ENCODE results near the gene TK1. TPM values are rescaled to one million over a fixed set of nuclear protein-coding genes. Genes with fewer than 3 reads are reported as not detected.

The TK1 gene
- total RNA-seq, 4 donors from 2014 or later: 1.0 to 9.1 (median 7.0) TPM

- H3K27me3 ChIP-seq: no peaks in the 10 kb centered on the region
- DNase-seq (ENCODE audit: low spot score in 2 of 2): no peak
- TF ChIP-seq CTCF (IDR thresholded peaks at IDR 0.05) (no peak), POLR2AphosphoS5 (IDR thresholded peaks at IDR 0.05) (no peak), POLR2A (IDR thresholded peaks at IDR 0.05) (no peak), EP300 (IDR thresholded peaks at IDR 0.05) (no peak)
- no peak overlapping the region for H3K4me3 ChIP-seq
- WGBS: 88% methylated on average over 11 of the region's 16 CpGs
- no peak overlapping the region for H3K27ac ChIP-seq
- H3K4me1 ChIP-seq: peaks cover 41% of the 10 kb centered on the region
- H3K36me3 ChIP-seq: no peaks in the 10 kb centered on the region
- no peaks in the 10 kb centered on the region for H3K9me3 ChIP-seq
These were observed 21.9 kb downstream of the TK1 start for GRCh38 chr17:78164748-78165607.

DNA sequence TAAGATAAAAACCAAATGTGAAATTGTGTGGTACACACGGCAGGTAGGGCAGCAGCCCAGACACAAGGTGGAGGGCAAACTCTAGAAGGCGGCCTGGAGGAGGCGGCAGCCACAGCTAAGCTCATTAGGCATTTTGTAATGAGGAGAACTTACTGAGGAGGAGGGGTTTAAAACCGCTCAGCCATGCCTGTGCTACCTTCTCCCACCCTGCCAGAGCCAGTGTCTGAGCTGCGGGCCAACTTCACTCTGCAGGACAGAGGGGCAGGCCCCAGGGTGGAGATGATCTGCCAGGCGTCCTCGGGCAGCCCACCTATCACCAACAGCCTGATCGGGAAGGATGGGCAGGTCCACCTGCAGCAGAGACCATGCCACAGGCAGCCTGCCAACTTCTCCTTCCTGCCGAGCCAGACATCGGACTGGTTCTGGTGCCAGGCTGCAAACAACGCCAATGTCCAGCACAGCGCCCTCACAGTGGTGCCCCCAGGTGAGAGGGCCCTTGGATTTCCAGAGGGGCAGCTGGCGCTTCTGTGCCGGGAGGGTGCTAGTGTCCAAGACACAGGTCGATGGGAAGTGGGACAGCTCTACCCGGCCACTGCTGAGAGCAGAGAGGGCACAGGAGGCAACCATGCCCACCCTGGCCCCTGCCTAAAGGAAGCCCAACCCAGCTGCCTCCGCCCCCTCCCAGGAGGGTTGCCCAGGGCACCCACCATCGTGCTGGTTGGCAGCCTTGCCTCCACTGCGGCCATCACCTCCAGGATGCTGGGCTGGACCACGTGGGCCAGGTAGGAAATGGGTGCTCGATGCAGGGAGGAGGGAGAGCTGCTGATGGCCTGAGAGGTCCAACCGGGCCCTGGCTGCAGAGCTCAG, 22.7 kb downstream of the TK1 start:
- no peak for TF ChIP-seq CTCF (IDR thresholded peaks at IDR 0.05)
- no peak for TF ChIP-seq POLR2A (IDR thresholded peaks at IDR 0.05)
- no peak for TF ChIP-seq POLR2AphosphoS5 (IDR thresholded peaks at IDR 0.05)
- no peak for TF ChIP-seq EP300 (IDR thresholded peaks at IDR 0.05)

DNA sequence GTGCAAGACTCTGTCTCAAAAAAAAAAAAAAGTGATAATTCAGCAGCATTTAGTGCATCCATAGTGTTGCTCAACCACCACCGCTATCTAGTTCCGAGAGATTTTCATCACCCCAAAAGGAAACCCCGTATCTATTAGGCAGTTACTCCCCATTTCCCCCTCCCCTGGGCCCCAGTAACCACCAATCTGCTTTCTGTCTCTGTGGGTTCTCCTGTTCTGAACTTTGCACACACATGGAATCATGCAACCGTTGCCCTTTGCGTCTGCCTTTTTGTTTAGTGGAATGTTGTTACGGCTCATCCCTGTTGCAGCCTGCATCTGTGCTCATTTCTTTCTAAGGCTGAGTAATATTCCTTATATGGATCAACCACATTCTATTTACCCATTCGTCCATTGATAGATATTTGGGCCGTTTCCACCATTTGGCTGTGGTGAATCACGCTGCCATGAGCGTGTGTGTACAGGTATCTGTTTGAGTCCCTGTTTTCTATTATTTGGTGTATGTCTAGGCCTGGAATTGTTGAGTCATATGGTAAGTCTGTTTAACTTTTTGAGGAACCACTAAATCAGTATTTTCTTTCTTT, 27.2 kb downstream of the TK1 start:
- 39% methylated on average over 10 of the region's 10 CpGs for WGBS
- Histone ChIP-seq H3K4me3 (no peak overlapping the region), H3K27ac (peak overlapping the region; percentile 79), H3K4me1 (peaks cover 31% of the 10 kb centered on the region), H3K36me3 (no peaks in the 10 kb centered on the region), H3K9me3 (no peaks in the 10 kb centered on the region), H3K27me3 (no peaks in the 10 kb centered on the region)
- no peak for TF ChIP-seq CTCF (IDR thresholded peaks at IDR 0.05)
- peak in 1 of 3 donors; percentile 21 for TF ChIP-seq POLR2AphosphoS5 (IDR thresholded peaks at IDR 0.05)
- no peak for DNase-seq (ENCODE audit: low spot score in 2 of 2)

More for the DNA sequence above, 22.7 kb downstream of the TK1 start:
- 81% methylated on average over 9 of the region's 22 CpGs for WGBS
- Histone ChIP-seq H3K9me3 (no peaks in the 10 kb centered on the region), H3K4me1 (peaks cover 38% of the 10 kb centered on the region), H3K36me3 (no peaks in the 10 kb centered on the region), H3K4me3 (no peak overlapping the region), H3K27me3 (no peaks in the 10 kb centered on the region), H3K27ac (no peak overlapping the region)
- no peak for DNase-seq (ENCODE audit: low spot score in 2 of 2)

DNA sequence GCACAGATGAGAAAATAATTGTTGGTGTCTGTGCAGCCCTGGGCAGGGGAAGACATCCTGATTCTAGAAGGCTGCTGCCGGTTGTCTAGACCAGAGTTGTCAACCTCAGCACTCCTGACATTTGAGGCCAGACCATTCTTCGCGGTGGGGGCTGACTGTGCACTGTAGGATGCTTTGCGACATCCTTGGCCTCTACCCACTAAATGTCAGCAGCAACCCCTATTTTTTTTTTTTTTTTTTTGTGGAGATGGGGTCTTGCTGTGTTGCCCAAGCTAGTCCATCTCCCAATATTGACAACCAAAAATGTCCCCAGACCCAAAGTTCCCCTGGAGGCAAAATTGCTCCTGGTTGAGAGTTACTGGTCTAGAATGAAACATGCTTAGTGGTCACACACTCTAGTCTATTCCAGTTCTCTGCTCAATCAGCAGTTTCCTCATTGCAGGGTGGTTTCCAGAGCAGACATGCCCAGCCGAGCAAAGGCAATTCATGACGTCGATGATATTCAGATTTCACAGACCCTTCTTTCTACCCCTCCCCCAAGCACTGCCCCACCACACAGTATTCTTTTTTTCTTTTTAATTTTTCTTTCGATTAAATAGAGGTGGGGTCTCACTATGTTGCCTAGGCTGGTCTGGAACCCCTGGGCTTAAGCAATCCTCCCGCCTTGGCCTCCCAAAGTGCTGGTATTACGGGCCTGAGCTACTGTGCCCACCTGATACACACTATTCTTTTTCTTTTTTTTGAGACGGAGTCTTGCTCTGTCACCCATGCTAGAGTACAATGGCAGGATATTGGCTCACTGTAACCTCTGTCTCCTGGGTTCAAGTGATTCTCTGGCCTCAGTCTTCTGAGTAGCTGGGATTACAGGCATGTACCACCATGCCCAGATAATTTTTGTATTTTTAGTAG, 31.7 kb downstream of the TK1 start:
- H3K4me1 ChIP-seq: peaks cover 30% of the 10 kb centered on the region
- no peak for TF ChIP-seq EP300 (IDR thresholded peaks at IDR 0.05)
- no peak for TF ChIP-seq POLR2A (IDR thresholded peaks at IDR 0.05)
- TF ChIP-seq POLR2AphosphoS5 (IDR thresholded peaks at IDR 0.05): no peak
- TF ChIP-seq CTCF (IDR thresholded peaks at IDR 0.05): no peak
- H3K27me3 ChIP-seq: no peaks in the 10 kb centered on the region
- H3K4me3 ChIP-seq: no peak overlapping the region
- H3K9me3 ChIP-seq: no peaks in the 10 kb centered on the region
- 76% methylated on average over 11 of the region's 11 CpGs for WGBS
- no peaks in the 10 kb centered on the region for H3K36me3 ChIP-seq
- DNase-seq (ENCODE audit: low spot score in 2 of 2): no peak
- no peak overlapping the region for H3K27ac ChIP-seq

All from suprapubic skin (tissue), 4 donors.